ENCODE data around the gene CRELD2. TPM values are rescaled to one million over a fixed set of nuclear protein-coding genes. Genes with fewer than 3 reads are reported as not detected.

The CRELD2 gene
- total and polyA plus RNA-seq, 4 donors: 21.5 to 61.3 (median 44.1) TPM

DNA sequence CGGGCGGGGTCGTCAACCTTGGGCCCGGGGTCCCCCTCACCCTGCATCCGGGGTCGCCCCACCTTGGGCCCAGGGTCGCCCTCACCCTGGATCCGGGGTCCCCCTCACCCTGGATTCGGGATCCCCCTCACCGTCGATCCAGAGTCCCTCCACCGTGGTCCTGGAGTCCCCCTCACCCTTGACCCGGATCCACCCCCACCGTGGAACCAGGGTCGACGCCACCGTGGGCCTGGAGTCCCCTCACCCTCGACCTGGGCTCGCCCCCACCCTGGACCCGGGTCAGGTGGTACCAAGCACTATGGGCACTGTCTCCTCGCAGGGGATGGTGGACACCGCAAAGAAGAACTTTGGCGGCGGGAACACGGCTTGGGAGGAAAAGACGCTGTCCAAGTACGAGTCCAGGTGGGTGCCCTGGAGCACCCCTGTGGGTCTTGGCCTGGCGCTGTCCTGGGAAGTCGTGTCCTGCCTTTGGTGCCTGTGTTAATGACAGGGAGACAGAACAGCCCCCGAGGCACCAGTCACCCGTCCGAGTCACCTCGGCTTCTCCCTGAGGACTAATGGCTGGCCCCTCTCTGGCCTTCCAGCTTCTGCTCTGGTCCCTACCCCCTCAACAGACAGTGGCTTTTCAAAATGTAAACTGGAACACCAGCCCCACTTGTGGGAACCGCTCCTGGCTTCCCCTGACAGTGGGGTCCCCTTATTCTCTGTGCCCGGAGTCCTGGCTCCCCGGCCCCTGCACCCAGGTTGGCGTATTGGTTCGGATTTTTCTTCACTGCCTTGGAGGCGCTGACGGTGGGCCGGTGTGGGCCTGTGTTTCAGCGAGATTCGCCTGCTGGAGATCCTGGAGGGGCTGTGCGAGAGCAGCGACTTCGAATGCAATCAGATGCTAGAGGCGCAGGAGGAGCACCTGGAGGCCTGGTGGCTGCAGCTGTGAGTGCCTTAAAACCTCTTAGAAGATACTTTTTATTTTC lies 762 bp downstream of the CRELD2 start:
- H3K27me3 ChIP-seq (ENCODE audit: control insufficient read depth, insufficient read depth, low read length): no peaks in the 10 kb centered on the region
- no peak overlapping the region for H3K27ac ChIP-seq (ENCODE audit: low read depth, low read length)
- peaks cover 60% of the 10 kb centered on the region for H3K36me3 ChIP-seq (ENCODE audit: control insufficient read depth, insufficient read depth, low read length)
- peaks cover 24% of the 10 kb centered on the region for H3K4me1 ChIP-seq (ENCODE audit: control insufficient read depth, insufficient read depth, low read length)
- no peak for DNase-seq (ENCODE audit: low read depth in 4 of 6, low spot score in 6 of 6)
- 38% methylated on average over 47 of the region's 47 CpGs for WGBS (ENCODE audit: insufficient coverage)
- no peaks in the 10 kb centered on the region for H3K9me3 ChIP-seq (ENCODE audit: control insufficient read depth, insufficient read depth, low read length)
- H3K4me3 ChIP-seq (ENCODE audit: low read depth, low read length): peak overlapping the region; percentile 45

DNA sequence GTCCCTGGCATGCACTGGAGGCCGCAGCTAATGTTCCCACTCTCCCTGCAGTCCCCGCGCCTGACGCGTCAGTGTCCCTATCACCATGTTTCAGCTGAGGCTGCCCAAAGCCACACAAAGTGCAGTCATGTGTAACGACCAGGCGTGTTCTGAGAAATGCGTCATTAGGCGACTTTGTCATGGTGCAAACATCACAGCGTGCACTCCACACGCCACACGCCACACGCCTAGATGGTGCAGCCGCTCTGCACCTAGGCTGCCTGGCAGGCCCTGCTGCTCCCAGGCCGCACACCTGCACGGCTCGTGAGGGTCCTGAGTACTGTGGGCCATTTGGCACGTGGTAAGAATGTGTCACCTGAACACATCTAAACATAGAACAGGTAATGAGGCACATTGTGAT lies 2.4 kb downstream of the CRELD2 start:
- WGBS (ENCODE audit: insufficient coverage): 90% methylated on average over 15 of the region's 18 CpGs
- H3K27ac ChIP-seq (ENCODE audit: low read depth, low read length): no peak overlapping the region
- H3K36me3 ChIP-seq (ENCODE audit: control insufficient read depth, insufficient read depth, low read length): peaks cover 60% of the 10 kb centered on the region
- H3K4me3 ChIP-seq (ENCODE audit: low read depth, low read length): no peak overlapping the region
- no peaks in the 10 kb centered on the region for H3K27me3 ChIP-seq (ENCODE audit: control insufficient read depth, insufficient read depth, low read length)
- H3K4me1 ChIP-seq (ENCODE audit: control insufficient read depth, insufficient read depth, low read length): peaks cover 24% of the 10 kb centered on the region
- no peaks in the 10 kb centered on the region for H3K9me3 ChIP-seq (ENCODE audit: control insufficient read depth, insufficient read depth, low read length)
- no peak for DNase-seq (ENCODE audit: low read depth in 4 of 6, low spot score in 6 of 6)

DNA sequence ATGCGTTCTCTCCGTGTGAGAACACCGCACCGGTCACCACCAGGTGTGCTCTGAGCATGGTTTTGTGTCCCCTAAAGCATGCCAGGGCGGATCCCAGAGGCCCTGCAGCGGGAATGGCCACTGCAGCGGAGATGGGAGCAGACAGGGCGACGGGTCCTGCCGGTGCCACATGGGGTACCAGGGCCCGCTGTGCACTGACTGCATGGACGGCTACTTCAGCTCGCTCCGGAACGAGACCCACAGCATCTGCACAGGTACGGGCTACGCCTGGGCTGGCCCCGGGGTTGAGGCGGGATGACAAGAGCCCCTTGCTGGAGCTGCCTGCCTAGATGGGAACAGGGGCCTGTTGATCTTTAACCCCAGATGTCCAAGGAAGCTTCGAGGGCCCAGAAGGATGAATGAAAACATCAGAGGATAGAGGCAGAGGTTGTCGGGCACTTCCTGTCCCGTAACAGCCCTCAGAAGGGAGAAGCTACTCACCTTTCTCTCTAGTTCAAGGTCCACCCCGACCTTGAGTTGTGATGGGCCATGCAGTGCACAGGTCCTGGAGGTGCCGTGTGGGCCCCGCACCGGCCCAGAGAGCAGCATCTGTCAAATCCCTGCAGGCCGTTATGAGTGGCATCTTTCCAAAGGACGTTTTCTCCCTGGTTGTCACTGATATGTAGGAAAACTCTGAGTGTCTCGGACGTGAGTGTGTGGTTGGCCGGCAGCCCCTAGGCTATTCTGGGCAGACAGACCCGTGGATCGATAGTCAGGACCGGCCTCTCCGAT lies 3.3 kb downstream of the CRELD2 start:
- Histone ChIP-seq H3K36me3 (ENCODE audit: control insufficient read depth, insufficient read depth, low read length) (peaks cover 61% of the 10 kb centered on the region), H3K4me3 (ENCODE audit: low read depth, low read length) (no peak overlapping the region), H3K9me3 (ENCODE audit: control insufficient read depth, insufficient read depth, low read length) (no peaks in the 10 kb centered on the region), H3K27me3 (ENCODE audit: control insufficient read depth, insufficient read depth, low read length) (no peaks in the 10 kb centered on the region), H3K27ac (ENCODE audit: low read depth, low read length) (no peak overlapping the region), H3K4me1 (ENCODE audit: control insufficient read depth, insufficient read depth, low read length) (peaks cover 22% of the 10 kb centered on the region)
- WGBS (ENCODE audit: insufficient coverage): 91% methylated on average over 35 of the region's 35 CpGs
- DNase-seq (ENCODE audit: low read depth in 4 of 6, low spot score in 6 of 6): no peak

DNA sequence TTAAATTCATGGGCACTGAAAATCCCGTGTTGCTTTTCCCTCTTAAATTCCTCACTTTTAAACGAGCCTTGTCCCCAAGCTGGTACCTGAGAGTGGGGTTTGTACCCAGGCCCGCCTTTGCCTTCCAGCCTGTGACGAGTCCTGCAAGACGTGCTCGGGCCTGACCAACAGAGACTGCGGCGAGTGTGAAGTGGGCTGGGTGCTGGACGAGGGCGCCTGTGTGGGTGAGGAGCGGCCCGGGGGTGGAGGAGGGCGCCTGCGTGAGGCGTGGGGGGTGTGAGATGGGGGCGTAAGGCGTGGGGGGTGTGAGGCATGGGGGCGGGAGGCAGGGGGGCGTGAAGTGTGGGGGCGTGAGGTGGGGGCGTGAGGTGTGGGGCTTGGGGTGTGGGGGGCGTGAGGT lies 4.0 kb downstream of the CRELD2 start:
- DNase-seq (ENCODE audit: low read depth in 4 of 6, low spot score in 6 of 6): no peak
- Histone ChIP-seq H3K4me1 (ENCODE audit: control insufficient read depth, insufficient read depth, low read length) (peaks cover 14% of the 10 kb centered on the region), H3K9me3 (ENCODE audit: control insufficient read depth, insufficient read depth, low read length) (no peaks in the 10 kb centered on the region), H3K27ac (ENCODE audit: low read depth, low read length) (no peak overlapping the region), H3K4me3 (ENCODE audit: low read depth, low read length) (no peak overlapping the region), H3K27me3 (ENCODE audit: control insufficient read depth, insufficient read depth, low read length) (no peaks in the 10 kb centered on the region), H3K36me3 (ENCODE audit: control insufficient read depth, insufficient read depth, low read length) (peaks cover 63% of the 10 kb centered on the region)
- 93% methylated on average over 3 of the region's 22 CpGs for WGBS (ENCODE audit: insufficient coverage)

DNA sequence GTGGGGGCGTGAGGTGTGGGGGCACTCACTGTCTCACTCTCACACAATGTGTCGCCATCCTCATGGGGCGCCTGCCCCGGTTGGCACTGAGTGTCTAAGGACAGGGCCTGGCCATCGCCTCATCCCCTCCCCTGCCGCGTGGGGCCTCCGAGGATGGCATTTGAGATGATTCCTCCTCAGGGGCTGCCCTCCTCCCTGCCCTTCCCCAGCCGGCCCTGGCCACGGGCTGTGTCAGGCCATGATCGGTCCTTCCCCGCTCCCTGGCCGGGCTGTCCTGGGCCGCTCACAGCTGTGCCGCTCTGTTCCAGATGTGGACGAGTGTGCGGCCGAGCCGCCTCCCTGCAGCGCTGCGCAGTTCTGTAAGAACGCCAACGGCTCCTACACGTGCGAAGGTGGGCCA lies 4.5 kb downstream of the CRELD2 start:
- no peaks in the 10 kb centered on the region for H3K27me3 ChIP-seq (ENCODE audit: control insufficient read depth, insufficient read depth, low read length)
- H3K9me3 ChIP-seq (ENCODE audit: control insufficient read depth, insufficient read depth, low read length): no peaks in the 10 kb centered on the region
- no peak for DNase-seq (ENCODE audit: low read depth in 4 of 6, low spot score in 6 of 6)
- WGBS (ENCODE audit: insufficient coverage): 92% methylated on average over 21 of the region's 25 CpGs
- H3K4me1 ChIP-seq (ENCODE audit: control insufficient read depth, insufficient read depth, low read length): peaks cover 10% of the 10 kb centered on the region
- peaks cover 68% of the 10 kb centered on the region for H3K36me3 ChIP-seq (ENCODE audit: control insufficient read depth, insufficient read depth, low read length)
- no peak overlapping the region for H3K4me3 ChIP-seq (ENCODE audit: low read depth, low read length)
- no peak overlapping the region for H3K27ac ChIP-seq (ENCODE audit: low read depth, low read length)

DNA sequence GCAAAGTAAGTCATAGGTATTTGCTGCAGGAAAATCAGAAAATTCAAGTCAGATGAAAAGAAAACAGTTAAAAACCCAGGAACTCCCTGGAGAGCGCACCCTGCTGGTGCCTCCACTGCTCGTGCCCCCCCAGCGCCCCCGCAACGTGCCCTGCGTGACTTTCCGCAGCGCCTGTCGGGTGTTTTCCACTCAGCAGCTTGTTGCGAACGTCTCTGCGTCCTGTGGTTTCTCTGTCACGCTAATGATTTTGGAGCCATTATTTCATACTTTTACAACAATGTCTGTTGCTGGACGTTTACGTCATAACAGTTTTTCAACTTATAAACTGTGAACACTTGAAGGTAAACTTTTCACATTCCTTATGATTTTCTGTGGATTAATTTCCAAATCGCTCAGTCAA lies 5.0 kb downstream of the CRELD2 start:
- H3K4me1 ChIP-seq (ENCODE audit: control insufficient read depth, insufficient read depth, low read length): peaks cover 10% of the 10 kb centered on the region
- H3K4me3 ChIP-seq (ENCODE audit: low read depth, low read length): no peak overlapping the region
- DNase-seq (ENCODE audit: low read depth in 4 of 6, low spot score in 6 of 6): no peak
- no peak overlapping the region for H3K27ac ChIP-seq (ENCODE audit: low read depth, low read length)
- 66% methylated on average over 12 of the region's 16 CpGs for WGBS (ENCODE audit: insufficient coverage)
- H3K36me3 ChIP-seq (ENCODE audit: control insufficient read depth, insufficient read depth, low read length): peaks cover 71% of the 10 kb centered on the region
- no peaks in the 10 kb centered on the region for H3K9me3 ChIP-seq (ENCODE audit: control insufficient read depth, insufficient read depth, low read length)
- no peaks in the 10 kb centered on the region for H3K27me3 ChIP-seq (ENCODE audit: control insufficient read depth, insufficient read depth, low read length)

DNA sequence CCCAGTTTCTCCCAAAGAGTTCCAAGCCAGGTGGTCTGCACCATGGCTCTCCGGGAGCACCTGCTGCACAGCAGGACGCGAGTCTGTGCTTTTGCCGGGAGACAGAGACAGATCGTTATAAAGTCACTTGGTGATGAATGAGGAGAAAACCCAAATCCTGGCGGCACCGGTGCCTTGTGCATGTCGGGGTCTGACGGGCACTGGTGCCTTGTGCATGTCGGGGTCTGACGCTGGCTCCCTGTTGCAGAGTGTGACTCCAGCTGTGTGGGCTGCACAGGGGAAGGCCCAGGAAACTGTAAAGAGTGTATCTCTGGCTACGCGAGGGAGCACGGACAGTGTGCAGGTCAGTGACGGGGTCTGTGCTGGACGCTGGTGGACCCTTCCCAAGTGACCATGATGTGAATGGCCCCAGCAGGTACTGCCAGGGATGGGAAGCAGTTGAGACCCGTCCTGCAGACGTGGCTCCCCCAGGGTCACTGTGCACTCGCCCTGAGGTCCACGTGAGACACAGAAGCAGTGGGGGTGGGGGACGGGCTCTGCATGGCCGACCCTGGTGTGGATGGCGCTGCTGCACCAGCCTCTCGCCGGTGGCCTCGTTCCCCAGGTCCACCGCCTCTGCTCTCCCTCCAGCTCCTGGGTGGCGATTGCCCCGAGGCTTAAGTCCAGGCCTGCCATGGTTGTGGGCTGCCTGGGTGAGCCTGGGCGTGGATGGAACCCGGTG lies 5.8 kb downstream of the CRELD2 start:
- Histone ChIP-seq H3K9me3 (ENCODE audit: control insufficient read depth, insufficient read depth, low read length) (no peaks in the 10 kb centered on the region), H3K27me3 (ENCODE audit: control insufficient read depth, insufficient read depth, low read length) (peaks cover 4% of the 10 kb centered on the region), H3K4me3 (ENCODE audit: low read depth, low read length) (no peak overlapping the region), H3K4me1 (ENCODE audit: control insufficient read depth, insufficient read depth, low read length) (peaks cover 12% of the 10 kb centered on the region), H3K36me3 (ENCODE audit: control insufficient read depth, insufficient read depth, low read length) (peaks cover 71% of the 10 kb centered on the region), H3K27ac (ENCODE audit: low read depth, low read length) (no peak overlapping the region)
- 91% methylated on average over 31 of the region's 31 CpGs for WGBS (ENCODE audit: insufficient coverage)
- DNase-seq (ENCODE audit: low read depth in 4 of 6, low spot score in 6 of 6): no peak

DNA sequence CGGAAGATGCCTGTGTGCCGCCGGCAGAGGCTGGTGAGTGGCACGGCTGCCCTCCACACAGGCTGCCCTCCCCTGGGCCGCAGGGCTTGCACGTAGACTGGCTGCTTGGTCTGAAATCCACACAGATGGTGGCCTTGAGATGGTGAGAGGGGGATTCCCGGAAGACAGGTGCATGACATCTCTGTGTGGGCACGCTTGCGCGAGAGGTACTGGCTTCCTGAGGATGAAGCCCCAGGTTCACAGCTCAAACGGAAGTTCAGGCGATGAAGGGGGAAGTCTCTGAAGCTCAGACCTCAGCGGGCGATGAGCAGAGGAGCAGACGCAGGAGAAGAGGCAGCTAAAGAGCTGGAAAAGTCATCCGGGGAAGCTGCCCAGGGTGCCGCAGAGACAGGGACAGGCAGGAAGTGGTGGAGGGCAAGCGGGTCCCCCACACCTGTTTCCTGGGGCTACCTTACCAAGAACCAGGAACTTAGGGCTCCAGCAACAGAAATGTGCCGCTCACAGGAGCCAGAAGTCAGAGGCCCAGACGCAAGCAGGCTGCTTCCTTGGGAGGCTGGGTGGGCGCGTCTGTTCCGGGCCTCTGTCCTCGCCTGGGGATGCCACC lies 7.2 kb downstream of the CRELD2 start:
- WGBS (ENCODE audit: insufficient coverage): 87% methylated on average over 24 of the region's 24 CpGs
- H3K9me3 ChIP-seq (ENCODE audit: control insufficient read depth, insufficient read depth, low read length): no peaks in the 10 kb centered on the region
- peaks cover 64% of the 10 kb centered on the region for H3K36me3 ChIP-seq (ENCODE audit: control insufficient read depth, insufficient read depth, low read length)
- no peak overlapping the region for H3K4me3 ChIP-seq (ENCODE audit: low read depth, low read length)
- H3K4me1 ChIP-seq (ENCODE audit: control insufficient read depth, insufficient read depth, low read length): peaks cover 15% of the 10 kb centered on the region
- peaks cover 7% of the 10 kb centered on the region for H3K27me3 ChIP-seq (ENCODE audit: control insufficient read depth, insufficient read depth, low read length)
- H3K27ac ChIP-seq (ENCODE audit: low read depth, low read length): no peak overlapping the region
- DNase-seq (ENCODE audit: low read depth in 4 of 6, low spot score in 6 of 6): no peak

DNA sequence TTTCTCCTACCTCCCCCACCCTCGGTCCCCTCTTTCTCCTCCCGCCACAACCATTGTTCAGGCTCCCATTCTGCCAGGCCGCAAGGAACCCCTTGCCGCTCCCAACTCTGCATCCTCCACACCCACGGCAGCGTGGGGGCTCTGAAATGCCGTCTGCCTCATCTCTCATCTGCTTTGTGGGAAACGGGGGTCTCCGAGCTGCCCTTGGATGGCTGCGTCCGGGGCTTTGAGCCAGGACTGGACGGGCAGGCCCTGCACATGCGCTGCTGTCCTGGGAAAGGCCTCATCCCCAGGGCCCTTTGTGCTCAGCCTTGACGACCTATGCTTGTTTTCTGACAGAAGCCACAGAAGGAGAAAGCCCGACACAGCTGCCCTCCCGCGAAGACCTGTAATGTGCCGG lies 8.5 kb downstream of the CRELD2 start:
- H3K27ac ChIP-seq (ENCODE audit: low read depth, low read length): no peak overlapping the region
- H3K27me3 ChIP-seq (ENCODE audit: control insufficient read depth, insufficient read depth, low read length): peaks cover 7% of the 10 kb centered on the region
- H3K9me3 ChIP-seq (ENCODE audit: control insufficient read depth, insufficient read depth, low read length): no peaks in the 10 kb centered on the region
- H3K4me3 ChIP-seq (ENCODE audit: low read depth, low read length): no peak overlapping the region
- peaks cover 51% of the 10 kb centered on the region for H3K36me3 ChIP-seq (ENCODE audit: control insufficient read depth, insufficient read depth, low read length)
- DNase-seq (ENCODE audit: low read depth in 4 of 6, low spot score in 6 of 6): no peak
- H3K4me1 ChIP-seq (ENCODE audit: control insufficient read depth, insufficient read depth, low read length): peaks cover 21% of the 10 kb centered on the region
- 49% methylated on average over 18 of the region's 18 CpGs for WGBS (ENCODE audit: insufficient coverage)
